Thymus (tissue), 11 donors: ENCODE data around the gene ATP8A1. TPM values are rescaled to one million over a fixed set of nuclear protein-coding genes. Genes with fewer than 3 reads are reported as not detected.

Experiments
- DNase-seq, 9 donors: peaks; one replicate each; pipeline ENCODE4 v3.0.0-alpha.2; 2013; ENCODE audit warnings: low spot score in 9 of 9, low read depth in 6 of 9, missing footprints in 1 of 9
- H3K27ac ChIP-seq, 2 donors: one replicate each; pipeline ENCODE4 v1.5.1; 2013; ENCODE audit warnings: control low read depth in 1 of 2, low read depth in 1 of 2, low read length in 1 of 2, mild to moderate bottlenecking in 1 of 2, moderate library complexity in 1 of 2
- H3K27me3 ChIP-seq, 2 donors: one replicate each; pipeline ENCODE4 v1.5.1; 2013; ENCODE audit warnings: low read length in 1 of 2; ENCODE audit not compliant: control insufficient read depth in 2 of 2, insufficient read depth in 1 of 2
- H3K36me3 ChIP-seq, 2 donors: one replicate each; pipeline ENCODE4 v1.5.1; 2013; ENCODE audit warnings: low read length in 1 of 2, mild to moderate bottlenecking in 1 of 2, moderate library complexity in 1 of 2; ENCODE audit not compliant: control insufficient read depth in 2 of 2, insufficient read depth in 2 of 2
- H3K4me1 ChIP-seq, 2 donors: one replicate each; pipeline ENCODE4 v1.5.1; 2013; ENCODE audit warnings: low read length in 2 of 2; ENCODE audit not compliant: control insufficient read depth in 2 of 2, insufficient read depth in 2 of 2
- H3K4me3 ChIP-seq, 2 donors: one replicate each; pipeline ENCODE4 v1.5.1; 2013; ENCODE audit warnings: low read length in 2 of 2, control low read depth in 1 of 2, mild to moderate bottlenecking in 1 of 2
- H3K9me3 ChIP-seq, 2 donors: one replicate each; pipeline ENCODE4 v1.5.1; 2013; ENCODE audit warnings: low read length in 1 of 2, mild to moderate bottlenecking in 1 of 2; ENCODE audit not compliant: control insufficient read depth in 2 of 2, insufficient read depth in 1 of 2
- WGBS: extraction: QIAGEN DNeasy Blood & Tissue Kit; methylation state at CpG from one replicate; pipeline ENCODE4 v1.1.7; 2013; 5-methylcytosine and 5-hydroxymethylcytosine counted together
- polyA plus RNA-seq: library from polyadenylated mRNA; stranded (reverse); fragments of 200-250 nt; gene quantifications from one replicate; pipeline ENCODE4 v1.2.3, GENCODE V29; 2013
- total RNA-seq: library from RNA; stranded (reverse); fragments of 120-200 nt; gene quantifications from one replicate; pipeline ENCODE4 v1.2.4, GENCODE V29; 2013
- donor health status: healthy.

The ATP8A1 gene
- total and polyA plus RNA-seq, 2 donors, result 25.0 to 30.9 TPM

DNA sequence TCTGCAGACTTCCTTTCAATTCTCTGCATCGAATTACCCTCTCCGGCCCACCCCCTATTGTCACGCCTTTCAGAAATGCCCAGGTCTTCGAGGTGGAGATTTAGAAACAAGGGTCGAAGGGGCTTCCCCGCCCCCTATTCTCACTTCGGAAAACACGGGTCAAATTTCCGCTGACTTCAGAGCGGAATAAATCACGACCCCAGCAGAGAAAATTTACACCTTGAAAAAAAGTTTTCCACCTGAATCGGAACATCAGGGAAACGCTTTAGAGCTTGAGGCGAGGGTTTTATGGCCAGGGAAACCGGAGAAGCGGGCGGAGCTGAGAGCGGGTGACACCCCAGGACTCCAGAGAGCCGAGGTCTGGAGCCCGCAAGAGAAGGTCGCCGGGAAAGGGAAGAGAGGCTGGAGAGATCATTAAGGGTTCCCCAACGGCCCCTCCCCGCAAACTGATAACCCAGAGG is 258.0 kb downstream of the ATP8A1 start:
- peaks cover 0 to 22% of the 10 kb centered on the region in 2 donors for H3K4me1 ChIP-seq
- H3K4me3 ChIP-seq, result no peak overlapping the region
- no peak for DNase-seq
- no peaks in the 10 kb centered on the region for H3K36me3 ChIP-seq
- peaks cover 0 to 3% of the 10 kb centered on the region in 2 donors for H3K9me3 ChIP-seq
- no peak overlapping the region for H3K27ac ChIP-seq
- 5% methylated on average over 24 of the region's 24 CpGs for WGBS
- H3K27me3 ChIP-seq, result peaks cover 58 to 79% of the 10 kb centered on the region in 2 donors

DNA sequence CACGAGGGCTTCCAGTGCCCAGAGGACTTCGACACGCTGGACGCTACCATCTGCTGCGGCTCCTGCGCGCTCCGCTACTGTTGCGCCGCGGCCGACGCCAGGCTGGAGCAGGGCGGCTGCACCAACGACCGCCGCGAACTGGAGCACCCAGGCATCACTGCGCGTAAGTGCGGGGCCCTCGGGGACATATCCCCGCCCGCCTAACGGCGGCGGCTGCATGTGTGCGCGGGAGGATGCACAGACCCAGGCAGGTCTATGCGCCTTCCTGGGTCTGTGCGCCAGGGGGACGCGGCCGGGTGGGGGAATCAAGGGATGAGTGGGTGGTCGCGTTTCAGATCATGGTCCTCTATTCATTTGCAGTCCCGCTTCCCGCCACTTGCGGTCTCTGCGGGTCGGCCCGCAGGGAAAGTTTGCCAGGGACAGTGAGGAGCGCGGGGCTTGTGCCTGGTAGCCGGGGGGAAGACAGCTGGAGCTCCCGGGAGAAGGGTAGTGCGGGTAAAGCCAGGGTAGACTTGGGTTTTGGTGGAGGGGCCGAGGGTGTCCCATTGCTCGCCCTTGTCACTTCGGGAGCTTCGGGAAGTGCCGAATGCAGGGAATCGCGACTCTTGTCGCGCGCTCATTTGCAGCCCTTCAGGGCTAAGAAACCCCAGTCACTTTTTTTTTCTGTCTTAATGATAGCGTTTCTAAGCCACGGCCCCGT is 258.6 kb downstream of the ATP8A1 start:
- no peaks in the 10 kb centered on the region for H3K36me3 ChIP-seq
- DNase-seq, result peak in 1 of 9 donors; percentile 3
- peak overlapping the region in 1 of 2 donors; percentile 44 for H3K4me3 ChIP-seq
- H3K4me1 ChIP-seq, result peaks cover 0 to 22% of the 10 kb centered on the region in 2 donors
- WGBS, result 2% methylated on average over 60 of the region's 60 CpGs
- no peak overlapping the region for H3K27ac ChIP-seq
- peaks cover 58 to 80% of the 10 kb centered on the region in 2 donors for H3K27me3 ChIP-seq
- H3K9me3 ChIP-seq, result peaks cover 0 to 3% of the 10 kb centered on the region in 2 donors

DNA sequence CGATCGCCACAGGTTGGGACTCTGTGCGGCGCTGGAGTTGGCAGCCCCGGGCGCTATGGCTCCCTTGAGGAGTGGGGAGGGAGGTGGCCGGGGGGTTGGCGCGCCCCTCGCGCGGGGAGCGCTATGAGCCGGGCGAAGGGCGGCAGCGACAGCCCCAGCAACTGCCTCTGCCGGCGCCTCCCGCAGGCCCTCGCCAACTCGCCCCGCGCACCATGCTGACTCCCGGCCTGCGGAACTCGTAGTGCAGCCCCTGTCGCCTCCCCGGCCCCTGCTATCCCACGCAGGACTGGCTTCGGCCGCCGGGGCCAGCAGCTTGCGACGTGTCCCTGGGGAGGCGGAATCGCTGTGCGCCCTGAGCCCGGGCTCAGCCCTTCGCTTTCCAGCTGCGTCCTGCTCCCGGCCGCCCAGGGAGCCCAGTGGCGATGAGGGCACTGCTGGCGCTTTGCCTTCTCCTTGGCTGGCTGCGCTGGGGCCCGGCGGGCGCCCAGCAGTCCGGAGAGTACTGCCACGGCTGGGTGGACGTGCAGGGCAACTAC is 259.2 kb downstream of the ATP8A1 start:
- H3K4me1 ChIP-seq, result peaks cover 0 to 22% of the 10 kb centered on the region in 2 donors
- DNase-seq, result peak in 2 of 9 donors; percentile 1 to 10
- peaks cover 58 to 79% of the 10 kb centered on the region in 2 donors for H3K27me3 ChIP-seq
- H3K36me3 ChIP-seq, result no peaks in the 10 kb centered on the region
- H3K9me3 ChIP-seq, result peaks cover 0 to 3% of the 10 kb centered on the region in 2 donors
- under 1% methylated on average over 52 of the region's 52 CpGs for WGBS
- no peak overlapping the region for H3K27ac ChIP-seq
- H3K4me3 ChIP-seq, result peak overlapping the region; percentile 18 to 44

DNA sequence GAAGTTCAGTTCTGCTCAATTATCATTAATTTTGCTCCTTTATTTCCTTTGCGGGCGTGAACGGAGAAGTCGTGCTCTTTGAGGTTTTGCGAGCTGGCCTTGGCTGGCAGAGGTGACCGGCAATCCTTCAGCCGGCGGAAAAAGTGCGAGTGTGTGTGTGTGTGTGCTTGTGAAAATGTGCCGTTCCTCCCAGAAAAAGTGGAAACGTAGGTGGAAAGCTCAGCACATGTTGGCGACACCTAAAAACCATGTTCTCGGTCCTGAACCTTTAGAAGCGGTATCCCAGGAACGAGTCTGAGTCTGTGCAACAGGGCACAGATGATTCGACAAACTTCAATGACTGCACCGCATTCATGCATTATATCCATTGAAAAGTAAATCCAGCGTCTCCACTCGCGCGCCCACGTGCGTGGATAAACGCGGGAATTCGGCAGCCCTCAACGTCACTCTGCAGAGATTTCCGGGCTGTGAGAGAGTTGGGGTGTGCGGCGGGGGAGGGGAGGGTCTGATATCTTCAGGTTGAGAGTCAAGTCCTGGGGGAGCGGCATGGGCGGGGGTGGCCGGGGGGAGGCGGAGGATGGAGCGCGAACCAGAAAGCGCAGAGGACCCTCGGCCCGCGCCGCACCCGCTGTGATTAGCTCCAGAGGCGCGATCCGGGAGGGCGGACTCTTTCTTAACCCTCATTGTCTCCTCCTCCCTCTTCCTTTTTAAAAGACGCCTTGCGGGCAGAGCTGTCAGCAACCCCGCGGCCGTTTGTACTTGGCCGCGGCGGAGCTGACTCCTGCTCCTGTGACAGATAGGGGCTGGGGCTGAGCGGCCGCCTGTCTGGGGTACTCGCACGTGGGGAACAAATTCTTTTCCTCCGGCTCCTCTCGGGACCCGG is 259.9 kb downstream of the ATP8A1 start, which contains the start of gene SHISA3:
SHISA3 (plus strand) TSS at position 737 of the 883 bp plus-strand sequence. CDS start 569 bp downstream, outside the sequence.
- Histone ChIP-seq H3K27ac (no peak within 1 kb of the TSS), H3K27me3 (peaks cover 58 to 76% of the 10 kb centered on the region in 2 donors), H3K4me1 (peaks cover 0 to 22% of the 10 kb centered on the region in 2 donors), H3K9me3 (peaks cover 0 to 3% of the 10 kb centered on the region in 2 donors), H3K4me3 (peak within 1 kb of the TSS; percentile 18 to 44), H3K36me3 (no peaks in the 10 kb centered on the region)
- DNase-seq, result peak in 3 of 9 donors; percentile 7 to 26 (median 8)
- 2% methylated on average over 61 of the region's 61 CpGs for WGBS

DNA sequence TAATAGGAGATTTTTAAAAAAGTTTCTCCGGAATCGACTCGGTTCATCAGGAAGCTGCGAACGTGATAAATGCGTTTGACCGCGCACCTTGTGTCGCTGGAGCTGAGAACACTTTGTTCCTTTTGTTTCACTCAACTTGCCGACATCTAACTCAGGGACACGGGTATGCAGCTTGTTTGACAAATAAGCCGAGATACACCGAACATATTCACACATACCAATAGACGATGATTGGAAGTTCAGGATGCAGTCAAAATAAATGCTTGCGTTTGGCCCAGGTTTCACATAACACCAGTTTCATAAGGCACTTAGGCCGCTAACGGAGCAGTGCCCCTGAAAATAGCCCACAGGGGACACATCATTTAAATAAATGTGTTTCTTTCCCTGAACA is 260.5 kb downstream of the ATP8A1 start:
- Histone ChIP-seq H3K9me3 (peaks cover 0 to 3% of the 10 kb centered on the region in 2 donors), H3K4me3 (no peak overlapping the region), H3K27me3 (peaks cover 58 to 73% of the 10 kb centered on the region in 2 donors), H3K27ac (no peak overlapping the region), H3K36me3 (no peaks in the 10 kb centered on the region), H3K4me1 (peaks cover 0 to 22% of the 10 kb centered on the region in 2 donors)
- WGBS, result 10% methylated on average over 17 of the region's 17 CpGs
- DNase-seq, result peak in 3 of 9 donors; percentile 0 to 26 (median 6)

DNA sequence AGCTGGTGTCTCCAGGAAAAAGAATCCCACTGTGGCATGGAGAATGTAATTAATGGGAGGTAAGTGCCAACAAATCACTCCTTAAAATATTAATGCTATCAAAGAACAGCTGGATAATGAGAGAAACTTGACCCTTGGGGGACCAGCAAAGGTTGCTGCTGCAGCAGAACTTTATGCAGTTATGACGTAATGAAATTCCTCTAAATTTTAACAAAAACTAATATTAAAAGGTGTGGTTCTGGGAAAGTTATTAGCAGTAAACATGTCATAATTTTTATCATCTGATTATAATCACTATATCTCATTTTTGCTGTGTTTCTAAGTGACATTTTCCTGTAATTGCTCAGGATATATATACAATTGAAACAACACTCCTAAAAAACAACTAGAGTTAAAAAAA is 261.3 kb downstream of the ATP8A1 start:
- Histone ChIP-seq H3K4me1 (peaks cover 0 to 22% of the 10 kb centered on the region in 2 donors), H3K36me3 (no peaks in the 10 kb centered on the region), H3K9me3 (peaks cover 0 to 3% of the 10 kb centered on the region in 2 donors), H3K4me3 (no peak overlapping the region), H3K27ac (no peak overlapping the region), H3K27me3 (peaks cover 50 to 65% of the 10 kb centered on the region in 2 donors)
- no peak for DNase-seq
- WGBS, result 100% methylated on average over 1 of the region's 1 CpG

DNA sequence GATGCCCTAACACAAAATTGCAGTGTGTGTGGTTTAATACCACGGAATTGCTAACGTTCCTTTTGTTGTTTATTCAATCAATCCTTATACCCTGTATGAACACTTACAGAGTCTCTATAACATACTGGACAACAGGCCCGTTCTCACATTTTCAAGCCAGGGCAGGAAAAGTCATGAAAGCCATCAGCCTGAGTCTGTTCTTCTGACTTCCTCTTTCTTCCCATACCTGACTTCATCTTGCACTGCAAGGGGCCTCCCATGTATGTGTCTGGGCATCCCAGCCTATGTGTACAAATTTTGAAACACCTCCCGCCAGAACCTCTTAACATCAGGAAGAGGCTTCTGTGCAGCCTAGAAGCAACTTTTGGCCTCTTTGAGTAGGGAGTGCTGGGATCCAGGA is 264.5 kb downstream of the ATP8A1 start:
- H3K4me3 ChIP-seq, result no peak overlapping the region
- WGBS, result 92% methylated on average over 4 of the region's 4 CpGs
- no peaks in the 10 kb centered on the region for H3K36me3 ChIP-seq
- H3K4me1 ChIP-seq, result peaks cover 0 to 11% of the 10 kb centered on the region in 2 donors
- H3K27me3 ChIP-seq, result peaks cover 18 to 34% of the 10 kb centered on the region in 2 donors
- H3K9me3 ChIP-seq, result peaks cover 0 to 3% of the 10 kb centered on the region in 2 donors
- no peak for DNase-seq
- H3K27ac ChIP-seq, result no peak overlapping the region

DNA sequence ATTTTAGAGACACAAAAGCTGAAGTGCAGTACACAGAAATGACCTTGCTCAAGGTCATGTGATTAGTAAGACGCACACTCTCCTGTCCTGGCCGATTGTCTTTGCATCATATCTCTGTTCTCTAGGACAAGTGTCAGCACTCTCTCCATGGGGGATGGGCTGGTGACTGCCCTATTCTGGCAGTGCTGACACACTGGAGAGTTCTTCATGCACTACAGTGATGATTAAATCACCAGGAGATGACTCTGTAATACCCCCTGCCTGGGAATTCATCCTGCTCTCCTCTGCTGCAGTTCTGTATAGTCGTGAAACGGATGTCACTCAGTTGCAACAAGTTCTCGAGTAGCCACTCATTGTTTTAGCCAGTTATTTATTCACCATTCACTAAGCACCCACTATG is 264.9 kb downstream of the ATP8A1 start:
- Histone ChIP-seq H3K36me3 (no peaks in the 10 kb centered on the region), H3K9me3 (no peaks in the 10 kb centered on the region), H3K4me1 (peaks cover 0 to 7% of the 10 kb centered on the region in 2 donors), H3K4me3 (no peak overlapping the region), H3K27ac (no peak overlapping the region), H3K27me3 (peaks cover 14 to 29% of the 10 kb centered on the region in 2 donors)
- WGBS, result 75% methylated on average over 5 of the region's 5 CpGs
- no peak for DNase-seq
